SU-DHL-6 (cell line): ENCODE measurements around the gene ZBP1.

Experiments used
- CTCF ChIP-seq: fragments of 200-600 bp; sonication (generic); IDR thresholded peaks from one replicate; pipeline ENCODE4 v1.5.1; 2017; ENCODE audit warnings: antibody characterized with exemption, mild to moderate bottlenecking, low read length, moderate library complexity; ENCODE audit not compliant: insufficient read depth, poor library complexity, severe bottlenecking
- EZH2phosphoT487 ChIP-seq: fragments of 200-600 bp; sonication (generic), shearing (Covaris generic); conservative IDR thresholded peaks from 2 replicates; pipeline ENCODE4 v1.6.1; 2018; ENCODE audit warnings: mild to moderate bottlenecking, antibody characterized with exemption, low read length, moderate library complexity, mixed read lengths

- TF ChIP-seq CTCF (peak; percentile 16), EZH2phosphoT487 (no peak)
Measured at GRCh38 chr20:57652606-57653545, 32.6 kb upstream of the ZBP1 start.
